Stimulated activated CD4-positive, alpha-beta T cell treated with anti-CD3 and anti-CD28 coated beads, TNF-alpha, amount 100 ng/mL, for 1 hour (primary cell): ENCODE data around the gene FN3K.
"Not testable (repeated sequence)": the region's sequence is repeated elsewhere in the genome, so short reads cannot be mapped to it uniquely, and the experiment has no call there.

Experiments
- DNase-seq, 3 donors: peaks; one replicate each; pipeline ENCODE4 v3.0.0-alpha.2; 2020; ENCODE audit warnings: low read depth in 3 of 3, low spot score in 1 of 3

The FN3K gene

GRCh38 chr17:82736511-82737185, 1.2 kb downstream of the FN3K start:
- DNase-seq, result no peak

GRCh38 chr17:82737967-82738877, 2.8 kb downstream of the FN3K start:
- DNase-seq, result no peak

- no peak for DNase-seq
These were observed 5.7 kb downstream of the FN3K start for GRCh38 chr17:82740906-82741759.

GRCh38 chr17:82743344-82744219, 8.2 kb downstream of the FN3K start:
- no peak for DNase-seq

GRCh38 chr17:82744736-82745135, 9.3 kb downstream of the FN3K start:
- DNase-seq, result not testable (repeated sequence)

- no peak for DNase-seq
These were observed 10.1 kb downstream of the FN3K start for GRCh38 chr17:82745524-82745923.

GRCh38 chr17:82748756-82749155, 13.3 kb downstream of the FN3K start:
- DNase-seq, result no peak

GRCh38 chr17:82750241-82750908, 15.0 kb downstream of the FN3K start:
- no peak for DNase-seq

GRCh38 chr17:82751171-82751570, 15.8 kb downstream of the FN3K start:
- DNase-seq, result no peak

- DNase-seq, result peak; percentile 72 to 89 (median 85)
These were observed 16.4 kb downstream of the FN3K start, which contains the start of gene TBCD for GRCh38 chr17:82751571-82752370. TSS of gene TBCD (plus strand) at chr17:82752065. CDS start at chr17:82752194, 129 bp downstream.

GRCh38 chr17:82752371-82753200, 17.2 kb downstream of the FN3K start:
- DNase-seq, result no peak

- no peak for DNase-seq
These were observed 17.7 kb downstream of the FN3K start for GRCh38 chr17:82753201-82753464.

GRCh38 chr17:82754297-82755208, 19.1 kb downstream of the FN3K start:
- DNase-seq, result no peak

GRCh38 chr17:82756166-82756565, 20.8 kb downstream of the FN3K start:
- no peak for DNase-seq

- no peak for DNase-seq
These were observed 30.0 kb downstream of the FN3K start for GRCh38 chr17:82765371-82765770.

- no peak for DNase-seq
These were observed 31.8 kb downstream of the FN3K start for GRCh38 chr17:82767041-82767754.

GRCh38 chr17:82769041-82769440, 33.6 kb downstream of the FN3K start:
- no peak for DNase-seq
